ENCODE data around the gene PNMT. TPM values are rescaled to one million over a fixed set of nuclear protein-coding genes. Genes with fewer than 3 reads are reported as not detected.

PNMT gene
- total and polyA plus RNA-seq, 2 of the 4 experiments (the other 2 are of a cell fraction), result not detected

DNA sequence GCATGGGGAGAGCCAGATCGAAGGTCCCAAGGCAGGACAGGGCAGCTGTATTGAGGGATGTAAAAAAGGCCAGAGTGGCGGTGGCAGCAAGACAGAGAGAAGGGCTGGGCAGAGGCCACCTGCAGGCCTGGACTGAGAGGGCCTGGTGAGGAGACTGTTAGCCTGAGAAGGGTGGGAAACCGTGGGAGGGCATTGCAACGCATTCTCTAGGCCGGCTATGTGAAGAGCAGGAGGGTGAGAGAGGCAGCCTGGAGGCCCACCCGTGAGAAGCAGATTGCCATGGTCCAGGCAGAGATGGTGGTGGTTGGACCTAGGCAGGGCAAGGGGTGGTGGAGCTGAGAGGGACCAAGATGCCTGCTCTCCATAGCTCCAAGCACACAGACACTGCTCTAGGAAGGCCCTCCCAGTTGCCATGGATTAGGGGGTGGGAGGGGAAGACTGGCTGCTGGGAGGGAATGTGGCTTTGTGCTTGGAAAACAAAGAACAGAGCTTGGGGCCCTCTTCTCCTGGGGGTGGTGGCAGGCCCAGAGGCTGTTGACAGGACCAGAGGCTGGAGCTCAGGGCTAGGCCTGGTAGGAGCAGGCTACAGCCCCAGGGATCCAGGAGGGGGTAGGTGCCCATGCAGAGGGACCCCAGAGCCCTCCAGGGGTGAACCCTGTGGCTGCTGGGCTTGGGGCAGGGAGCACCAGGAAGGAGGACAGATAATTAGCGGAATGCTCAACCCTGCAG lies 15.5 kb upstream of the PNMT start:
- Histone ChIP-seq H3K4me1 (ENCODE audit: control insufficient read depth, insufficient read depth, low read length) (peaks cover 3% of the 10 kb centered on the region; the same call in 1 of the 2 replicates), H4K20me1 (ENCODE audit: insufficient read depth, low read length) (peaks cover 30% of the 10 kb centered on the region), H2BK5ac (ENCODE audit: low read depth, low read length, poor library complexity, severe bottlenecking) (no peak overlapping the region), H3K79me1 (ENCODE audit: low read depth in 1 of 2, low read length in 2 of 2) (peaks cover 12 to 39% of the 10 kb centered on the region in 2 experiments), H2BK120ac (ENCODE audit: low read depth, low read length) (no peak overlapping the region), H3K23ac (ENCODE audit: low read depth, low read length) (no peak overlapping the region), H3K14ac (replicated peaks; ENCODE audit: low read depth, low read length) (no peak overlapping the region), H2BK20ac (ENCODE audit: low read depth, low read length) (no peak overlapping the region), H2AK9ac (replicated peaks; ENCODE audit: low read depth, low read length, poor library complexity) (no peak overlapping the region), H2BK15ac (ENCODE audit: low read depth, low read length) (no peak overlapping the region), H3K9me3 (ENCODE audit: control insufficient read depth, insufficient read depth, low read length) (no peaks in the 10 kb centered on the region), H4K91ac (ENCODE audit: insufficient read depth, low read depth, low read length) (no peak overlapping the region), H3K27me3 (ENCODE audit: control insufficient read depth, insufficient read depth, low read length) (no peaks in the 10 kb centered on the region), H2AK5ac (ENCODE audit: low read depth, low read length) (no peak overlapping the region), H3K4me3 (ENCODE audit: insufficient read depth, low read depth, low read length) (no peak overlapping the region), H3K56ac (ENCODE audit: extremely low read depth, insufficient read depth, low read length) (no peak overlapping the region), H3K9me1 (ENCODE audit: insufficient read depth, low read length) (peaks cover 4% of the 10 kb centered on the region), H3K4ac (ENCODE audit: low read depth, low read length) (no peak overlapping the region), H3K18ac (ENCODE audit: low read depth, low read length) (no peak overlapping the region), H3K36me3 (ENCODE audit: control insufficient read depth, insufficient read depth, low read length) (peaks cover 6% of the 10 kb centered on the region), H3K27ac (ENCODE audit: insufficient read depth, low read length) (no peak overlapping the region), H2AFZ (replicated peaks; ENCODE audit: low read length, poor library complexity) (no peak overlapping the region), H4K5ac (ENCODE audit: low read depth, low read length) (no peak overlapping the region), H3K9ac (ENCODE audit: low read depth, low read length) (no peak overlapping the region), H3K4me2 (ENCODE audit: low read depth, low read length) (no peak overlapping the region), H4K8ac (ENCODE audit: low read depth in 2 of 2, low read length in 2 of 2) (no peak overlapping the region)
- 77% methylated on average over 2 of the region's 7 CpGs; no CpG with 5 or more reads in 1 of the 2 experiments for WGBS, 2 experiments (ENCODE audit: extremely low coverage in 2 of 2, insufficient read length in 1 of 2)
- TF ChIP-seq SMC3 (IDR thresholded peaks at IDR 0.05; ENCODE audit: low read depth, low read length) (no peak), RAD21 (IDR thresholded peaks at IDR 0.05; ENCODE audit: low read length) (no peak), POLR2A (IDR thresholded peaks at IDR 0.05; ENCODE audit: low read depth, low read length) (no peak), FOS (IDR thresholded peaks at IDR 0.05; ENCODE audit: low read depth, low read length) (no peak), CEBPB (IDR thresholded peaks at IDR 0.05; ENCODE audit: low read depth, low read length) (no peak), MAZ (IDR thresholded peaks at IDR 0.05; ENCODE audit: borderline replicate concordance, low read depth, low read length) (no peak), CHD1 (IDR thresholded peaks at IDR 0.05; ENCODE audit: low read depth, low read length) (no peak), BHLHE40 (IDR thresholded peaks at IDR 0.05; ENCODE audit: low read depth, low read length) (no peak), MAFK (IDR thresholded peaks at IDR 0.05; ENCODE audit: low read depth, low read length) (no peak), RFX5 (IDR thresholded peaks at IDR 0.05; ENCODE audit: low read depth, low read length) (no peak), RCOR1 (IDR thresholded peaks at IDR 0.05; ENCODE audit: insufficient replicate concordance, low read length) (no peak), MXI1 (IDR thresholded peaks at IDR 0.05; ENCODE audit: borderline replicate concordance, low read depth, low read length) (no peak)
- TF ChIP-seq, protein P1, sequence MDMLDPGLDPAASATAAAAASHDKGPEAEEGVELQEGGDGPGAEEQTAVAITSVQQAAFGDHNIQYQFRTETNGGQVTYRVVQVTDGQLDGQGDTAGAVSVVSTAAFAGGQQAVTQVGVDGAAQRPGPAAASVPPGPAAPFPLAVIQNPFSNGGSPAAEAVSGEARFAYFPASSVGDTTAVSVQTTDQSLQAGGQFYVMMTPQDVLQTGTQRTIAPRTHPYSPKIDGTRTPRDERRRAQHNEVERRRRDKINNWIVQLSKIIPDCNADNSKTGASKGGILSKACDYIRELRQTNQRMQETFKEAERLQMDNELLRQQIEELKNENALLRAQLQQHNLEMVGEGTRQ (IDR thresholded peaks at IDR 0.05; ENCODE audit: low read depth, low read length), result no peak
- TF ChIP-seq, protein P2, sequence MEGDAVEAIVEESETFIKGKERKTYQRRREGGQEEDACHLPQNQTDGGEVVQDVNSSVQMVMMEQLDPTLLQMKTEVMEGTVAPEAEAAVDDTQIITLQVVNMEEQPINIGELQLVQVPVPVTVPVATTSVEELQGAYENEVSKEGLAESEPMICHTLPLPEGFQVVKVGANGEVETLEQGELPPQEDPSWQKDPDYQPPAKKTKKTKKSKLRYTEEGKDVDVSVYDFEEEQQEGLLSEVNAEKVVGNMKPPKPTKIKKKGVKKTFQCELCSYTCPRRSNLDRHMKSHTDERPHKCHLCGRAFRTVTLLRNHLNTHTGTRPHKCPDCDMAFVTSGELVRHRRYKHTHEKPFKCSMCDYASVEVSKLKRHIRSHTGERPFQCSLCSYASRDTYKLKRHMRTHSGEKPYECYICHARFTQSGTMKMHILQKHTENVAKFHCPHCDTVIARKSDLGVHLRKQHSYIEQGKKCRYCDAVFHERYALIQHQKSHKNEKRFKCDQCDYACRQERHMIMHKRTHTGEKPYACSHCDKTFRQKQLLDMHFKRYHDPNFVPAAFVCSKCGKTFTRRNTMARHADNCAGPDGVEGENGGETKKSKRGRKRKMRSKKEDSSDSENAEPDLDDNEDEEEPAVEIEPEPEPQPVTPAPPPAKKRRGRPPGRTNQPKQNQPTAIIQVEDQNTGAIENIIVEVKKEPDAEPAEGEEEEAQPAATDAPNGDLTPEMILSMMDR (conservative IDR thresholded peaks at IDR 0.05; ENCODE audit: low read depth, low read length), result no peak
- TF ChIP-seq, protein P3, sequence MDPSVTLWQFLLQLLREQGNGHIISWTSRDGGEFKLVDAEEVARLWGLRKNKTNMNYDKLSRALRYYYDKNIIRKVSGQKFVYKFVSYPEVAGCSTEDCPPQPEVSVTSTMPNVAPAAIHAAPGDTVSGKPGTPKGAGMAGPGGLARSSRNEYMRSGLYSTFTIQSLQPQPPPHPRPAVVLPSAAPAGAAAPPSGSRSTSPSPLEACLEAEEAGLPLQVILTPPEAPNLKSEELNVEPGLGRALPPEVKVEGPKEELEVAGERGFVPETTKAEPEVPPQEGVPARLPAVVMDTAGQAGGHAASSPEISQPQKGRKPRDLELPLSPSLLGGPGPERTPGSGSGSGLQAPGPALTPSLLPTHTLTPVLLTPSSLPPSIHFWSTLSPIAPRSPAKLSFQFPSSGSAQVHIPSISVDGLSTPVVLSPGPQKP (IDR thresholded peaks at IDR 0.05; ENCODE audit: borderline replicate concordance, low read depth, low read length), result no peak
- ATAC-seq (ENCODE audit: low read depth) (peak; percentile 56), DNase-seq (no peak)
- no TSS peak for BruUV-seq (replicated peaks)
- dilution Hi-C loops (cut with HindIII; ENCODE audit: low sequenced_read_pairs, unreplicated experiment) (no loop called here), intact Hi-C loops (cut with micrococcal nuclease) (no loop called here), in situ Hi-C loops (cut with MboI; ENCODE audit: low sequenced_read_pairs) (no loop called here)
- ChIA-PET POLR2A (ENCODE audit: unreplicated experiment) (no interaction called here), CTCF (interaction anchor here (1.9 kb wide), 1 partner anchor 16 kb away, joined by 10 read pairs; the partner anchor contains the start of gene PNMT)

Measured in IMR-90 (cell line).